Adrenal gland (tissue), 12 donors: ENCODE measurements around the gene PRKN. TPM values are rescaled to one million over a fixed set of nuclear protein-coding genes. Genes with fewer than 3 reads are reported as not detected.

ENCODE experiments used
- DNase-seq, 7 donors: peaks; one replicate each; pipeline ENCODE4 v3.0.0-alpha.2; 2019 to 2020
- H3K27ac ChIP-seq, 5 donors: fragments of 200-600 bp; sonication (generic) in 4 of 5; 1 replicate in 3 of 5; 2 replicates in 2 of 5; pipeline versions ENCODE4 v1.5.1 to v1.8.0; 2016 to 2020; ENCODE audit warnings: mild to moderate bottlenecking in 1 of 5
- H3K27me3 ChIP-seq: fragments of 200-600 bp; 2 replicates; pipeline ENCODE4 v1.8.0; 2021
- H3K36me3 ChIP-seq, 2 donors: fragments of 200-600 bp; replicated peaks in 1 of 2; 1 replicate in 1 of 2; 2 replicates in 1 of 2; pipeline versions ENCODE4 v1.5.1 to v1.8.0; 2018 to 2022
- H3K4me1 ChIP-seq, 2 donors: fragments of 200-600 bp; replicated peaks in 1 of 2; 1 replicate in 1 of 2; 2 replicates in 1 of 2; pipeline versions ENCODE4 v1.5.1 to v1.8.0; 2018 to 2021
- H3K4me3 ChIP-seq, 4 donors: fragments of 200-600 bp; sonication (generic) in 3 of 4; one replicate each; pipeline ENCODE4 v1.5.1; 2016 to 2018
- H3K9me3 ChIP-seq, 3 donors: fragments of 200-600 bp; sonication (generic) in 1 of 3; replicated peaks in 1 of 3; 1 replicate in 2 of 3; 2 replicates in 1 of 3; pipeline versions ENCODE4 v1.5.1 to v1.8.0; 2016 to 2021
- POLR2A ChIP-seq, 2 donors: fragments of 450-650 bp; IDR thresholded peaks; one replicate each; pipeline ENCODE4 v1.6.1; 2017; ENCODE audit warnings: antibody characterized with exemption in 2 of 2, mild to moderate bottlenecking in 2 of 2, moderate library complexity in 1 of 2
- WGBS, 4 donors: extraction: QIAGEN DNeasy Blood & Tissue Kit in 2 of 4; methylation state at CpG; one replicate each; pipeline versions ENCODE4 v1.1.5 to v1.1.7; 2013 to 2017; 5-methylcytosine and 5-hydroxymethylcytosine counted together
- intact Hi-C, 2 donors: fragments of 100-400 bp; cut with DNase I; formaldehyde crosslinking; loops; one replicate each; pipeline versions ENCODE4 v1.14.1 to v1.15.0; 2022 to 2023
- polyA plus RNA-seq, 3 donors: library from polyadenylated mRNA; stranded (reverse); fragments of 200-250 nt in 2 of 3; fragments of 350-450 nt in 1 of 3; fragmentation: Illumina TruSeq in 1 of 3; extraction: RNeasy Lipid Tissue Mini Kit (QIAGEN cat#74804) in 1 of 3; gene quantifications; one replicate each; pipeline ENCODE4 v1.2.3, GENCODE V29; 2013 to 2014
- total RNA-seq, 9 donors: library from RNA; depleted of rRNA in 4 of 9; stranded (reverse); fragments of >200 nt in 4 of 9; fragments of 120-200 nt in 1 of 9; fragmentation: NEBNext Ultra II Directional in 1 of 9; extraction: Animal tissue kit (Norgen Biotek cat#: 25700) in 1 of 9; gene quantifications; one replicate each; pipeline versions ENCODE4 v1.1.0 to v1.2.4, GENCODE V29; 2013 to 2023
- TF ChIP-seq, protein P1 (sequence below), 6 experiments: fragments of 450-650 bp in 4 of 6; fragments of 200-600 bp in 2 of 6; sonication (generic) in 1 of 6; IDR thresholded peaks; 1 replicate in 5 of 6; 2 replicates in 1 of 6; pipeline versions ENCODE4 v1.5.1 to v1.8.0; 2016 to 2021; ENCODE audit warnings: antibody characterized with exemption in 6 of 6, mild to moderate bottlenecking in 2 of 6, moderate library complexity in 1 of 6
- donor health status: healthy with polysubstance abuse.
- donor health status: Bipolar disorder and iron deficiency.
- donor health status: DM: yes; HTN: yes; CAD: no.
- donor health status: DM: no; HTN: no; CAD: no.
- donor health status: DM: no; HTN: no; CAD: no.
- donor health status: DM: yes; HTN: yes; CAD: no.

Gene PRKN
- total and polyA plus RNA-seq, 12 donors = 1.9 to 159 (median 13.3) TPM

DNA sequence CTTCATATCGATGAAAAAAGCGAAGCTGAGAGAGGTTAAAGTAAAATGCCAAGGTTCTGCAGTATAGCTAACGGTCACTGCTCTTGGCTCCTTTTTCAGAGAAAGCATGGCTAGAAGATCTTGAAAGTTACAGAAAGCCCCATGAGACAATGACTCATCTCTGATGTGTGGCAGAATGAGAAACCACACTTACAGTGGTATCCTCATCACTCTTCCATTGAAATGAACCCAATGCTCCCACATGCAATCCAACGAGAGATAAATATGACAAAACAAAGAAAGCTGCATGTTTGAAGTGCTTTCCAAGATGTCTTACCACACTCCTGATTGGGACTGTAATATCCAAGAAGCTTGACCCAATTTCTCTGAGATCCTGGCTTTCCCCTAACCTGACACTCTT lies 694.9 kb downstream of the PRKN start:
- TF ChIP-seq, protein P1, sequence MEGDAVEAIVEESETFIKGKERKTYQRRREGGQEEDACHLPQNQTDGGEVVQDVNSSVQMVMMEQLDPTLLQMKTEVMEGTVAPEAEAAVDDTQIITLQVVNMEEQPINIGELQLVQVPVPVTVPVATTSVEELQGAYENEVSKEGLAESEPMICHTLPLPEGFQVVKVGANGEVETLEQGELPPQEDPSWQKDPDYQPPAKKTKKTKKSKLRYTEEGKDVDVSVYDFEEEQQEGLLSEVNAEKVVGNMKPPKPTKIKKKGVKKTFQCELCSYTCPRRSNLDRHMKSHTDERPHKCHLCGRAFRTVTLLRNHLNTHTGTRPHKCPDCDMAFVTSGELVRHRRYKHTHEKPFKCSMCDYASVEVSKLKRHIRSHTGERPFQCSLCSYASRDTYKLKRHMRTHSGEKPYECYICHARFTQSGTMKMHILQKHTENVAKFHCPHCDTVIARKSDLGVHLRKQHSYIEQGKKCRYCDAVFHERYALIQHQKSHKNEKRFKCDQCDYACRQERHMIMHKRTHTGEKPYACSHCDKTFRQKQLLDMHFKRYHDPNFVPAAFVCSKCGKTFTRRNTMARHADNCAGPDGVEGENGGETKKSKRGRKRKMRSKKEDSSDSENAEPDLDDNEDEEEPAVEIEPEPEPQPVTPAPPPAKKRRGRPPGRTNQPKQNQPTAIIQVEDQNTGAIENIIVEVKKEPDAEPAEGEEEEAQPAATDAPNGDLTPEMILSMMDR (IDR thresholded peaks at IDR 0.05) = no peak
- TF ChIP-seq POLR2A (IDR thresholded peaks at IDR 0.05) = no peak
- no peak overlapping the region for H3K27ac ChIP-seq
- WGBS, 4 donors = 49 to 75% (median 55%) methylated on average over 4 of the region's 4 CpGs
- no peaks in the 10 kb centered on the region for H3K36me3 ChIP-seq
- no peaks in the 10 kb centered on the region for H3K4me1 ChIP-seq
- no peak overlapping the region for H3K4me3 ChIP-seq
- H3K27me3 ChIP-seq = no peaks in the 10 kb centered on the region
- DNase-seq = no peak
- intact Hi-C loops = no loop called here
- H3K9me3 ChIP-seq = no peaks in the 10 kb centered on the region

DNA sequence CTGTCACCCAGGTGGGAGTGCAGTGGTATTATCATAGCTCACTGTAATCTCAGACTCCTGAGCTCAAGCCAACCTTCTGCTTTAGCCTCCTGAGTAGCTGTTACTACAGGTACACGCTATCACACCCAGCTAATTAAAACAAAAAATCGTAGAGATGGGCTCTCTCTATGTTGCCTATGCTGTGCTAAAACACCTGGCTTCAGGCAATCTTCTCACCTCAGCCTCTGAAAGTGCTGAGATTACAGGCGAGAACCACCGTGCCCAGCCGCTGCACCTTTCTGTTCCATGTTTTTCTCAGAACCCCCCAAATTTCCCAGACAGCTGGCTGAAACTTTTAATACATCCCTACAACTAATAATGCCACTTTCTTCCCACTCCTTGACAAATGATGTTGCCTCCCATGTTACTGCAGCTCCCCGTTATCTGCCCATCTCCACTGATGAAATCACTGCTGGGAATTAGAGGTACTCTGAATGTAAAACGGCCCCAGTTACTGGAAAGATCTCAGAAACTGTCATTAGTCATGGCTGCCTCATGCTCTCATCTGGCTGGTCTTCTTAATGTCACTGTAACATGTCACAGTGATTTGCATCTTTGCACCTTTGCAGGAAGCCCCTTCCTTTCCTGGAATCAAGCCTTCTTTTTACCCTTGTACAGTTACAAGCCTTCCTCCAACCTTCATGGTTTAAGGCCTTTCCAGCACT lies 697.5 kb downstream of the PRKN start:
- H3K36me3 ChIP-seq = no peaks in the 10 kb centered on the region
- no peak overlapping the region for H3K4me3 ChIP-seq
- no peaks in the 10 kb centered on the region for H3K4me1 ChIP-seq
- WGBS, 4 donors = 79 to 90% (median 86%) methylated on average over 7 of the region's 7 CpGs
- H3K27ac ChIP-seq = no peak overlapping the region
- H3K27me3 ChIP-seq = no peaks in the 10 kb centered on the region
- no peak for DNase-seq
- TF ChIP-seq, protein P1 (IDR thresholded peaks at IDR 0.05) = no peak
- TF ChIP-seq POLR2A (IDR thresholded peaks at IDR 0.05) = no peak
- H3K9me3 ChIP-seq = no peaks in the 10 kb centered on the region
- intact Hi-C loops = no loop called here

GRCh38 chr6:162026843-162027242 lies 700.7 kb downstream of the PRKN start:
- Histone ChIP-seq H3K4me3 (no peak overlapping the region), H3K36me3 (no peaks in the 10 kb centered on the region), H3K9me3 (no peaks in the 10 kb centered on the region), H3K4me1 (no peaks in the 10 kb centered on the region), H3K27ac (no peak overlapping the region), H3K27me3 (no peaks in the 10 kb centered on the region)
- intact Hi-C loops = no loop called here
- no peak for TF ChIP-seq POLR2A (IDR thresholded peaks at IDR 0.05)
- TF ChIP-seq, protein P1 (IDR thresholded peaks at IDR 0.05) = no peak
- WGBS, 4 donors = 66 to 80% (median 76%) methylated on average over 4 of the region's 4 CpGs
- DNase-seq = no peak

DNA sequence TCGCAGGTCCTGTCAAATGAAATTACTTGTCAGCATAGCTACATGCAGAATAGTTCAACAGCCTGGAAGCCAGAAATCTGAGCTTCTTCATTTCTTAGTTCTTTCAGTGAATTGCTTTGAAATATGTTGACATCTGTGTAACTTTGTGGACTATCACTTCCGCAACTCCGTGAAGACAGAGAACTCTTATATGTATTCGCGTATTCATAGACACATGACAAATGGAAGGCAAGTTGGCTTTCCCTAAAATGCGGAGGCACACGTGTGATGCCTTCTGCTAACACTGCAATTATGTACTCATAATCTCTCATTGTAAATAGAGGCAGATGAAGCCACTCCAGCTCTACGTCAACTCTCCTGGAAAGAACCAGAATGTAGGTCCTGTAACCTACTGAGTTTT lies 701.5 kb downstream of the PRKN start:
- intact Hi-C loops = no loop called here
- H3K27ac ChIP-seq = no peak overlapping the region
- no peak overlapping the region for H3K4me3 ChIP-seq
- WGBS, 4 donors = 86 to 93% (median 92%) methylated on average over 8 of the region's 8 CpGs
- no peaks in the 10 kb centered on the region for H3K36me3 ChIP-seq
- H3K27me3 ChIP-seq = no peaks in the 10 kb centered on the region
- no peaks in the 10 kb centered on the region for H3K9me3 ChIP-seq
- no peaks in the 10 kb centered on the region for H3K4me1 ChIP-seq
- no peak for TF ChIP-seq POLR2A (IDR thresholded peaks at IDR 0.05)
- TF ChIP-seq, protein P1 (IDR thresholded peaks at IDR 0.05) = no peak
- DNase-seq = no peak
